NT2/D1 (cell line): ENCODE measurements around the gene OR2A42.
"Not testable (repeated sequence)": the region's sequence is repeated elsewhere in the genome, so short reads cannot be mapped to it uniquely, and the experiment has no call there.

ENCODE experiments used
- DNase-seq: peaks from one replicate; pipeline ENCODE4 v3.0.0-alpha.2; 2011; ENCODE audit warnings: low read depth, low spot score
- H3K27me3 ChIP-seq: 2 replicates; pipeline ENCODE4 v1.6.0; 2011; ENCODE audit warnings: mild to moderate bottlenecking; ENCODE audit not compliant: insufficient read length, insufficient read depth
- H3K36me3 ChIP-seq: 2 replicates; pipeline ENCODE4 v1.6.1; 2011; ENCODE audit warnings: mild to moderate bottlenecking, low read length, mixed read lengths; ENCODE audit not compliant: insufficient read depth, insufficient read length
- H3K4me1 ChIP-seq: 2 replicates; pipeline ENCODE4 v1.5.1; 2011; ENCODE audit not compliant: insufficient read depth, insufficient read length
- H3K4me3 ChIP-seq: 2 replicates; pipeline ENCODE4 v1.5.1; 2011; ENCODE audit warnings: low read depth; ENCODE audit not compliant: insufficient read length
- H3K9ac ChIP-seq: 2 replicates; pipeline ENCODE4 v1.6.0; 2011; ENCODE audit warnings: low read depth; ENCODE audit not compliant: insufficient read length
- H3K9me3 ChIP-seq: 2 replicates; pipeline ENCODE4 v1.5.1; 2011; ENCODE audit warnings: mild to moderate bottlenecking, low read length; ENCODE audit not compliant: insufficient read depth
- SUZ12 ChIP-seq: IDR thresholded peaks from 2 replicates; pipeline ENCODE4 v1.6.1; 2011; ENCODE audit not compliant: insufficient read length, insufficient read depth; ENCODE audit errors: extremely low read depth
- YY1 ChIP-seq: IDR thresholded peaks from 2 replicates; pipeline ENCODE4 v1.6.1; 2011; ENCODE audit not compliant: insufficient read length, insufficient read depth
- ZNF274 ChIP-seq: IDR thresholded peaks from 2 replicates; pipeline ENCODE4 v1.6.1; 2011; ENCODE audit warnings: mild to moderate bottlenecking, low read depth, low read length

The OR2A42 gene

DNA sequence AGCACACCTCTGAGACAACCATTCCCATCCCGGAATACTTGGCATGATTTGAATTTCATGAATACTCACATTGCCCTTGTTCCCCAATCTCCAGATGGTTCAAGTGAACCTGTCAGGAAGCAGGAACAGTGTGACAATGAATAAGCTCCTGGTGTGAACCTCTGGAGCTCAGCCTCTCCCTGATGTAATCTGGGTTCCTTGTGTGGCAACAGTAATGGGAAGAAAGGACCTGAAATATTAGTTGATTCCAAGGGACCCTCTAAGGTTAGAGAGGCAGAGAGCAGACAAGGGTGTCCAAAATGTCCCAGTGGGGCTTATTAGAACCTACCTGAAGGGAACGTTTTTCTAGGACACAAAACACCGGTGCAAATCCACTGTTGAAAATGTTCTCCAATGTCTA lies 16.7 kb upstream of the OR2A42 start:
- Histone ChIP-seq H3K9me3 (no peaks in the 10 kb centered on the region), H3K9ac (no peak overlapping the region), H3K4me1 (no peaks in the 10 kb centered on the region), H3K36me3 (no peaks in the 10 kb centered on the region), H3K27me3 (no peaks in the 10 kb centered on the region), H3K4me3 (no peak overlapping the region)
- no peak for DNase-seq
- TF ChIP-seq ZNF274 (no peak), SUZ12 (no peak), YY1 (no peak)

DNA sequence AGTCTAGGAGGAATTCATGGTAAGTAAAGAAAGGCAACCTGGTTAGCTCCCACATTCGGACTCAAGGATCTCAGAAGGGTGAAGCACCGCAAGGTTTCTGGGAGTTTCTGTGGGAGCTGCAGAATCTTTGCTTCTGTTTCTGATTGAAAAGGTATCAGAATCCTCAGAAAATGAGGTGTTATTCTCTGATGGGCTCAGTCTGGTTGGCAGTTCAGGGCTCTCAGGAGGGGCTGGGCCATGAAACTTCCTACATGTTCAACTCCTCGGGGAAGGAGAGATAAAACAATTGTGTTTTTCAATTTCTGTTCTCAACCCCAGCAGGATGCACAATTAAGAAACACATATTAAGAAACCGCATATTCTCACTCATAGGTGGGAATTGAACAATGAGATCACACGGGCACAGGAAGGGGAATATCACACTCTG lies 16.1 kb upstream of the OR2A42 start:
- Histone ChIP-seq H3K9ac (no peak overlapping the region), H3K9me3 (no peaks in the 10 kb centered on the region)

GRCh38 chr7:144252307-144252706 lies 12.9 kb upstream of the OR2A42 start:
- H3K36me3 ChIP-seq, DNase-seq, H3K4me3 ChIP-seq, H3K9me3 ChIP-seq, H3K9ac ChIP-seq, H3K4me1 ChIP-seq, H3K27me3 ChIP-seq: not testable (repeated sequence)

More for the DNA sequence above, 16.1 kb upstream of the OR2A42 start:
- Histone ChIP-seq H3K4me3 (no peak overlapping the region), H3K27me3 (no peaks in the 10 kb centered on the region), H3K4me1 (no peaks in the 10 kb centered on the region), H3K36me3 (no peaks in the 10 kb centered on the region)
- no peak for DNase-seq
- TF ChIP-seq ZNF274 (no peak), YY1 (no peak), SUZ12 (no peak)

GRCh38 chr7:144247674-144248330 lies 8.4 kb upstream of the OR2A42 start:
- H3K27me3 ChIP-seq, DNase-seq, H3K4me1 ChIP-seq, H3K4me3 ChIP-seq, H3K9me3 ChIP-seq, H3K36me3 ChIP-seq, H3K9ac ChIP-seq: not testable (repeated sequence)

DNA sequence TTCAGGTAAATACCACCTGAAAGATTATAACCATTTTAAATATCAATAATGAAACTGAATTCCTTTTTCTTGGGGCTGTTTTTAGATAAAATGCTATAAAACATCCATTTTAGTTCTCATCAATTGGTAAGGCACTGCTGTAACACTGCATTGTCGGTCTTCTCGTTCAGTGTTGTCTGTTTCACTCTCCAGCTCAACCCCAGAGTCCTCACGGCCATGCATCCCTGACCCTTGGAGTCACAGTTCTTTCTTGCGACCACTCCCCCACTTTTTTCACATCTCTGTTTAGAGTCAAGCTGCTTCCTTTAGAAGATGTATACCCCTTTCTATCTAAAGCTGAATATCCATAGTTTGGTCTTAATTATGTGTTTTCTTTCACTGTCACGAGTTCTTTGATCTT lies 7.6 kb upstream of the OR2A42 start:
- not testable (repeated sequence) for H3K36me3 ChIP-seq, H3K4me3 ChIP-seq, H3K9me3 ChIP-seq, H3K4me1 ChIP-seq, H3K27me3 ChIP-seq, H3K9ac ChIP-seq, DNase-seq

DNA sequence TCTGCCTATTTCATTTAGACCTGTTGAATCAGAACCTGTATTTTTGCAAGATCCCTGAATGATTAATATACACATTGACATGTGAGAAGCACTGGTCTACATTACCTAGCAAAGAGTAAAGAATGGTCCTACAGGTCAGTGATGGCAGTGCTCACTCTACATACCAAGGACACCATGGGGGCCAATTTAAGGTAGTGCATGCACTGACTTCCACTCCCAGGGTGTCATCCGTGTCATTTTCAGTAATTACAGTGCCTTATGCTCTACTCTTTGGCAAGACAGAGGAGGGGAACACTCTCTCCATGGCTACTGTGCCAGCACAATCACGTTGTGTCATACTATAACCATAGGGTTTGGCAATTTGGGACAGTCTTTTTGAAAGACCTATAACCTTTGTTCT lies 6.0 kb upstream of the OR2A42 start:
- not testable (repeated sequence) for H3K27me3 ChIP-seq, DNase-seq, H3K9ac ChIP-seq, H3K36me3 ChIP-seq, H3K4me3 ChIP-seq, H3K4me1 ChIP-seq, H3K9me3 ChIP-seq

GRCh38 chr7:144238530-144239082 lies 799 bp downstream of the OR2A42 start:
- H3K9me3 ChIP-seq, H3K36me3 ChIP-seq, H3K27me3 ChIP-seq, DNase-seq, H3K4me3 ChIP-seq, H3K4me1 ChIP-seq, H3K9ac ChIP-seq: not testable (repeated sequence)

DNA sequence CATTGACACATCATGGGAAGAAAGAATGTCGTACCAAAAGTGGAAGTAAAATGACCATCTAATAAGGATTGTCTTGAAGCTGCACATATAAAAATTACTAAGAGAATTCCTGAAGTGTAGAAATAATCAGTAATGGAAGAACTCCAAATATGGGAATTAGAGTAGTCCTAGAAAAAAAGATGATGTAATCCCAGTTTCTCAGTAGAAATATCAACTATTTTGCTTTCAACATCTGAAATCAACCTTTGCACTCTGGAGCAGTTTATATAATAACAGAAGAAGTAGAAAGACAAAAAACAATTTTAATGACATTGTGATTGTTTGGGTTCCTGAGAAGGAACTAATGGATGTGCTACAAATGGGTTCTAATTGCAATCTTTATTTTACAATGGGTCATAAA lies 6.4 kb downstream of the OR2A42 start:
- not testable (repeated sequence) for H3K9ac ChIP-seq, DNase-seq, H3K4me3 ChIP-seq, H3K4me1 ChIP-seq, H3K27me3 ChIP-seq, H3K9me3 ChIP-seq, H3K36me3 ChIP-seq

DNA sequence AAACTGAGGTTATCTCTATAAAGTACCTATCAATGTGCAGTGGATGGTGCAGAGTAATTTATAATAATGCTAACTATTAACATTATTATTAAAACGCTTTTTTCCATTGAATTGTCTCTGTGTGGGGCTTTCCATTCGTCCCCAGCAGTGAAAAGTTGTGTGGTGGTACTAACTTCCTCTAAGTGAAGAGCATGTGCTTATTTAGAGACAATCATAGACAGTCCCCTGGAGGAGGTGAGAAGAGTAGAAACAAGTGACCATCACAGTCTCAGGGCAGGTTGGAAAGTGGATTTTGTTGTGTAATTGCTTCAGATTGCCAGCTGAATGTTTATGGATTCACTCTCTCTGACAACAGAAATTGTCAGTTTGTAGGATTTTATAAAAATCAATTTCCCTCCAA lies 8.4 kb downstream of the OR2A42 start:
- H3K9ac ChIP-seq, H3K27me3 ChIP-seq, H3K4me1 ChIP-seq, H3K36me3 ChIP-seq, DNase-seq, H3K9me3 ChIP-seq, H3K4me3 ChIP-seq: not testable (repeated sequence)

- H3K36me3 ChIP-seq, H3K4me1 ChIP-seq, H3K9me3 ChIP-seq, H3K9ac ChIP-seq, DNase-seq, H3K4me3 ChIP-seq, H3K27me3 ChIP-seq: not testable (repeated sequence)
Measured at GRCh38 chr7:144228810-144229209, 10.6 kb downstream of the OR2A42 start.

DNA sequence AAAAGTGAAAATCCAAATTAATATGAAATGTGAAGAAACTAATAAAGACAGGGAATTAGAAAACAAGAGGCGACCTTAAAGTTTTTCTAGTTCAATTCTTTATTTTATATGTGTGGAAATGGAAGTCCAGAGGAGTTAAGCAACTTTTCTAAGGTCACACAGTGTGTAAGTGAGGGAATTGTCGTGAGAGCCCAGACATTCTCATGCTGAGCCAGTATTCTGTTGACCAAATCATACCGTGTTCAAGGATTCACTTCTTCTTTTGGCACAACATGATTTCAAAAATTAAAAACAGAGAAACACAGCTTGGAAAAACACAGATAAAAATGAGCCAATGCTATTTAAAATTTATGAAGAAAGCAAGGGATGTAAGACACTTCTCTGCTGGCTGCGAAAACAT lies 12.5 kb downstream of the OR2A42 start:
- not testable (repeated sequence) for H3K27me3 ChIP-seq, DNase-seq, H3K4me3 ChIP-seq, H3K9me3 ChIP-seq, H3K4me1 ChIP-seq, H3K36me3 ChIP-seq, H3K9ac ChIP-seq

GRCh38 chr7:144223675-144224074 lies 15.7 kb downstream of the OR2A42 start:
- not testable (repeated sequence) for H3K36me3 ChIP-seq, H3K4me1 ChIP-seq

More at GRCh38 chr7:144223675-144224074, 15.7 kb downstream of the OR2A42 start:
- not testable (repeated sequence) for H3K27me3 ChIP-seq, H3K4me3 ChIP-seq, H3K9ac ChIP-seq, DNase-seq, H3K9me3 ChIP-seq
